Activated CD4-positive, alpha-beta T cell treated with anti-CD3 and anti-CD28 coated beads, Interleukin-2, amount 50 U/mL, for 24 hours (primary cell): Measurements from ENCODE around the gene STX1A.
A peak's percentile ranks its signal among the peaks of the same experiment; 100 is the strongest.

ENCODE experiments used
- DNase-seq, 2 donors: peaks; one replicate each; pipeline ENCODE4 v3.0.0-alpha.2; 2020; ENCODE audit warnings: low read depth in 1 of 2, low spot score in 1 of 2

Gene STX1A

DNA sequence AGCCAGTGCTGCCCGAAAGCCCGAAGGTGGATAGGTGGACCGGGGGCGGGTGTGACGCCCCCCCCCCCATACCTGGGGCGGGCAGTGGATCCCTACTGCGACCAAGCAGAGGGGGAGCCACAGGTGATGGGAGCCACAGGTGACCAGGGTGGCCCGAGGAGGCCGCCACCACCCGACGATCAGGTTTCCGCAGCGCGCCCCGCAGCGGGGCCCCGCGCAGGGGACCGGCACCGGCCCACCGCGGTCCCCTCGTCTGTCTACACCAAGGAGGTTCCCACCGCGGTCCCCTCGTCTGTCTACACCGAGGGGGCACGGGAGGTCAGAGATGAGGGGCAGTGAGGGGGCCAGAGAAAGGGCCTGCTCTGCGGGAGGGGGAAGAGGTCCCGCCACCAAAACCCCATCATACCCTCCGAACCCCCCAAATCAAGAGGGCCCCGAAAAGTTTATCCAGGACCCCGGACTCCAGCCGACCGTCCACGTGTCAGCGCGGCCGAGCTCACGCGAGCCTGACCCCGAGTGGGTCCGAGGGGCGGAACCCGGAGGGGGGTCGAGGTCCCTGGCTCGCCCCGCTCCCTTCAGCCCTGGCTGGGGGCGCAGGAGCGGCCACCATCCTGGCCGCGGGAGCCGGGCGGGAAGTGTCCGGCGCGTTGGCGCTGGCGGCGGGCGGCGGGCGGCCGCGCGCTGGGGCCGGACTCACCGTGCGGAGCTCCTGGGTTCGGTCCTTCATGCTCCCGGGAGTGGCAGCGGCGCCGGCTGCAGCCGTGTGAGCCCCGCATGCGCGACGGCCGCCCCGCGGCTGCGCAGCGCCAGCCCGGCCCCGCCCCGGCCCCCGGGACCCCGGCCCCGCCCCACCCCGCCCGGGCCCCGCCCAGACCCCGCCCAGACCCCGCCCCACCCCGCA, at the start of gene STX1A:
TSS of gene STX1A (minus strand) at position 765 of the 901 bp plus-strand sequence. CDS start at position 727, 38 bp downstream.
- DNase-seq = peak; percentile 46 to 48

DNA sequence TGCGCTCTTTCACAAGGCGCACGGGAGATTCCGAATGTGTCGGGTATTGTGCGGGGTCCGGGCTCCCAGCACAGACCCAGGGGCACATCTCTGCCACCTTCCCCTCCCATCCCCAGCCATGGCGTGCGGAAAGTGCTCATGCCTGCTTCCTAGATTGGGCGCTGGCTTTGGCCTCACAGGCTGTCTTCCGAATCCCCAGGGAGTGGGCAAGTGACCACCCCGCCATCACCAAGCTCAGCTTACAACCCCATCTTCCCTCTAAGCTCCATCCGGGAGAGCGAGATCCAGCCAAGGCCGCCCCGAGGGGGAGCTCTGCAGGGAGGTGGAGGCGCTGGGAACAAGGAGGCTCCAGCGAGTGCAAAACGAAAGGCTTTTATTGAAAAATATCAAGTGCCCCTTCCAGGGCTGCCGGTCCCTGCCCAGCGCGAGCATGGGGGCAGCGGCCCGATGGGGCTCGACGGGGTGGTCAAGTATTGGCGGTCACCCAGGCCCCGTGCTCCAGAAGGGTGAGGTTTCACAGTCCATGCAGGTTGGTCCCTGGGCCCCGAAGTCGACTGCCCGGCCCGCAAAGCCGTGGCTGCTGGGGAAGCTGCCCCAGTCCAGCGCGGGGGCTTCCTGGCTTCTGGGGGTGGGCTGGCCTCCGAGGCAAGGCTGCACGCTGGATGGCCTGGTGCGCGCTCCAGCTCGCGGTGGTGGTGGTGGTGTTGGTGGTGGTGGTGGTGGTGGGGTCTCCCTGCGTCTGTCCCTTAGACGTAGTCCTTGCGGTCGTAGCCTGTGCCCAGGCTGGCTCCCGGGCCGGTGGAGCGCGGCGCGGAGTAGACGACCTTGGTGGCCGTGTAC, 49.4 kb upstream of the STX1A start:
- DNase-seq = no peak

DNA sequence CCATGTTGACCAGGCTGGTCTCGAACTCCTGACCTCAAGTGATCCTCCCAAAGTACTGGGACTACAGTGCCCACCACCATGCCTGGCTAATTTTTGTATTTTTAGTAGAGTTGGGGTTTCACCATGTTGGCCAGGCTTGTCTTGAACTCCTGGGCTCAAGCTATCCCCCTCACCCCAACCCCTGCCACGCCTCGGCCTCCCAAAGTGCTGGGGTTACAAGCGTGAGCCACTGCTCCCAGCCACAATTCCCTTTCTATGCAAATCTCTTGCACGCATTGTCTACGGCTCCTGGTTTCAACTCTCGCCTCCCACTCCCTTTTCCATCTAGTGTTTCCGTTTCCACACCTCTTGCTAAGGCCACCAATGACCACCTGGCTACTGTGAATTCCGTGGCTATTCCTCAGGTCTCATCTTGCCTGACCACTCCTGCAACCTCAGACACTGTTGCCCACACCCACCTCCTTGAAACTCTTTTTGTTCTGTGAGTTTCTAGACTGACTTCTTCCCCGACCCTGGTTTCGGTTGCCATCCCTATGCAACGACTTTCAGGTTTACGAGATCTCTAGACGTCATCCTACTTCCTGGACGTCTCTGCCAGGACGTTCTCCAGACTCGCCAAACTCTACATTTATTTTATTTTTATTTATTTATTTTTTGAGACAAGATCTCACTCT, 47.2 kb upstream of the STX1A start:
- DNase-seq = no peak

DNA sequence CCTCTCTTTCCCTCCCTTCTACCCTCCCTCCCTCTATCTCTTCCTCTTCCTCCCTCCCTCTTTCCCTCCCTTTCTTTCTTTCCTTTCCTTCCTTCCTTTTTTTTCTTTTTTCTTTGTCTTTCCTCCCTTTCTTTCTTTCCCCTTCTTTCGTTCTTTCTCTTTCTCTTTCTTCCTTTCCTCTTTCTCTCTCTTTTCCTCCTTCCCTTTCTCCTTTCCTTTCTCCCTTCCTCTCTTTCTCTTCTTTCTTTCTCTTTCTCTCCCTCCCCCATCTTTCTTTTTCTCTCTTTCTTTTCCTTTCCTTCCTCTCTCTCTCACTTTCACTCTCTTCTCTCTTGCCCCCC, 43.2 kb upstream of the STX1A start:
- DNase-seq = no peak

DNA sequence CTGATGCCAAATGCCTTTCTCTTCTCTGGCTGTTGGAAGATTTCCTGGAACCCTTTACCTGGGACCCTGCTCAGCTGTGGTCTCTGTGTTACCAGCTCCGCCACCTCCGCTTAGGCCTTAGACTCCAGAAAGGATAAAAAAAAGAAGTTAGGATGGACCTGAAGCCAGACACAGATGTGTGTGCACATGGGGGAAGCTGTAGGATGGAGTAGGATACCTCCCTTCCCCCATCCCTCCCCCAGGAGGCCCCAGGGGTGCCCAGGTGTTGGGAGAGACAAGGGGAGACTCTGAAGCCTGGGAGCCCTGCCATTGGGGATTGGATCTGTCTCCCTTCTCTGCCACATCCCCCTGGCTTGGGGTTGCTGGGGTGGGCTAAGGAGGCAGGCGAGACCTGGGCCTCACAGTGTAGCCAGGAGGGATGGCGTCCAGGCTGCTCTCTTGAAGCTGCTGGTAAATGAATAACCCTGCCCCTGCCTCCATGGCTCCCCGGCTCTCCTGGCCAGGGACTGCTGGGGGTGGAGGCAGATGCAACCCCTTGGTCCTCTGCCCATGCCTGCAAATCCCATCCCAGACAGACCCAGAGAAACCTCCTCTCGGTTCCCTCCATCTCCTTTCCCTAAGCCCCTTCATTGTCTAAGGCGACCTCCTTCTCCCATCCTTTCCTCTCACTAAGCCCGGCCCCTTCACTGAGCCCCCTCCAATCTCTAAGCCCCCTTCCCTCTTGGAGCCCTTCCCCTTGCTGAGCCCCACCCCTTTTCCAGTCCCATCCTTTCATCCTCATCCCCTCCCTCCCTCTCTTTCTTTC, 42.6 kb upstream of the STX1A start:
- DNase-seq = no peak

DNA sequence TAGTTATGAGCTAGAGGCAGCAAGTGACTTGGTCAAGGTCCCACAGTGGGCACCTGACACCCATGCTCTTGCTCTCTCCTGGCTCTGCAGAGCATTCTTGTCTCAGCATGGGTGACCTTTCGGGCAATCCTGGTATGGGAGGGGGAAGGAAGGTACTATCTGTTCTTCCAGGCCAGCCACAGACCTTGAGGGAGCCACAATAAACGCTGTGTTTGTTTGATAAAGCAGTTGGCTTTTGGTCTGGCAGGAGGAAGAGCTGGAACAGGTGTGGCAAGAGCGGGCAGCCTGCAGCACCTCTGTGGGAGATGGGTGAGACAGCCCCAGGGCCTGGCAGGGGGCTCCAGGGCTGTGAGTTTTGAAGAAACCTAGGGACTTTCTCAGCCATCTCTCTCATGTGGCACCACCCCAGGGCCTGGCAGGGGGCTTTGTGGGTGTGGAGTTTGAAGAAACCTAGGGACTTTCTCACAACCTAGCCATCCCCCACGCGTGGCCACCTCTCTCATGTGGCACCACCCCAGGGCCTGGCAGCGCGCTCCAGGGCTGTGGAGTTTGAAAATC, 39.2 kb upstream of the STX1A start:
- DNase-seq = no peak

DNA sequence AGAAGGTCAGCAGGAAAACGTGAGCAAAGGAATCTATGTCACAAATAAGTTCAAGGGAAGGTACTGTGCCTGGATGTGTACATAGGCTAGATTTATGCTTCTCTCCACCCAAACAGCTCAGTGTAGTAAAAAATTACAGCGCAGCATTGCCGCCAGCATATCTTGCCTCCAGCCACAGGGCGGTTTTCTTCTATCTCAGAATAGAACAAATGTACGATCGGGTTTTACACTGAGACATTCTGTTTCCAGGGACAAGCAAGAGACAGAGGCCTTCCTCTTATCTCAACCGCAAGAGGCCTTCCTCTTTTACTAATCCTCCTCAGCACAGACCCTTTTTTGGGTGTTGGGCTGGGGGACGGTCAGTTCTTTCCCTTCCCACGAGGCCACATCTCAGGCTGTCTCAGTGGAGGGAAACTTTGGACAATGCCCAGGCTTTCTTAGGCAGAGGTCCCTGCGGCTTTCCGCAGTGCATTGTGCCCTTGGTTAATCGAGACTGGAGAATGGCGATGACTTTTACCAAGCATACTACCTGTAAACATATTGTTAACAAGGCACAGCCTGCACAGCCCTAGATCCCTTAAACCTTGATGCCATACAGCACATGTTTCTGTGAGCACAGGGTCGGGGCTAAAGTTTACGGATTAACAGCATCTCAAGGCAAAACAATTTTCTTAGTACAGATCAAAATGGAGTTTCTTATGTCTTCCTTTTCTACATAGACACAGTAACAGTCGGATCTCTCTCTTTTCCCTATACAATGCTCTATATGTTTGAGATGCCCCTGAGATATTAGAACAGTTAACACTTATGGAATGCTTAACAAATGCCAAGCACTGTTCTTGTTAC, 30.7 kb upstream of the STX1A start:
- DNase-seq = no peak

DNA sequence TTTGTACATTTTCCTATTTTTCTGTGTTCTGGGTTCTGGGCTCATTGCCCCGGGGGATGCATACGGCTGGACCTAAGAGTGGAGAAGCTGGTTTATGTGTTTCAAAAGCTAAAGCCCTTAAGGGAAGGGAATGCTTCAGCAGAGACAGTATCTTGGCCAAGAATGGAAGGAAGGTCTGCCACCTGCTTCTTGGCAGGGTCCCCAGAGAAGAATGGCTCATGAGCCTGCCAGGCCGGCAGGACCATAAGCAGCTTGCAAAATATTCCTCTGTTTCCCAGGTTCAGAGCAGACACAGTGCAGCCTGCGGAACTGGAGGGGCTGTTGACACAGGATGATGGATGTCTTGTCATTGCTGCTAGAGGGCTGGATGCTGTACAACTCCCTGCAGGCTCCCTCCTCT, 26.9 kb upstream of the STX1A start:
- DNase-seq = no peak

DNA sequence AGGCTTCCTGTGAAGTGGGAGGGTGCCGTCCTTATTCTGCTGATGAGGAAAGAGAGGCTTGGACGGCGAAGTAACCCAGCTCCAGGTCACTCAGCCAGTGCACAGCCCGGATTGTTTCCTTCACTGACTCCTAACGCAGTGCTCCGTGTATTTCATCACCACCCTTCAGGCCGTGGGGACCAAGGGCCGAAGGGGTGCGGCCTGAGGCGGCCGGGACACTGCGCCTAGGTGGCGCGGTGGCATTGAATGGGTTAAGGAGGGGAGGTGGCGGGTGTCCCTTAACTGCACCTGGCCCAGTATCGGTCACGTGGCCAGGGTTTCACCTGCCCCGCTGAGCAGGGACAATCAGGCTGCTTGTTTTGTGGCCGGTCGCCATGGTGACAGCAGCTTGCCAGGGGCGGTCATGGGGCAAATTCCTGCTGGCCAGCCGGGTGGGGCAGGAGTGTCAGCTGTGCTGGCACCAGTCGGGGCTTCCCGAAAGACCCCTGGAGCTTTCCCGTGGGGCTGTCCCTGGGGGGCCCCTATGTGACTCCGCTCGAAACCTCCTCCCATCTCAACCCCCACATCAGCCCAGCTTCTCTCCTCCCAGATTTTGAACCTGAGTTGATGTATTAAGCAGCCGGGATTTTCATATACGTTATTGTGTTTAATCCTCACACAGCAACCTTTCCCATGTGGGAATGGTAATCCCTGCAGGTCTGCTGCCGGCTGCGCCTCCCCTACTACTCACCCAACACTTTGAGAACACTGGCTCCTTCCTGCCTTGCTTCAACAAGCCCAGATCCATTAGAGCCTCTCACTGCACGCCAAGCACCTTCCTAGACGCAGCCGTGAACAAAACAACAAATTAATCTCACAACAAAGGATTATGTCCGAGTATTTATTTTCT, 23.5 kb upstream of the STX1A start:
- no peak for DNase-seq

DNA sequence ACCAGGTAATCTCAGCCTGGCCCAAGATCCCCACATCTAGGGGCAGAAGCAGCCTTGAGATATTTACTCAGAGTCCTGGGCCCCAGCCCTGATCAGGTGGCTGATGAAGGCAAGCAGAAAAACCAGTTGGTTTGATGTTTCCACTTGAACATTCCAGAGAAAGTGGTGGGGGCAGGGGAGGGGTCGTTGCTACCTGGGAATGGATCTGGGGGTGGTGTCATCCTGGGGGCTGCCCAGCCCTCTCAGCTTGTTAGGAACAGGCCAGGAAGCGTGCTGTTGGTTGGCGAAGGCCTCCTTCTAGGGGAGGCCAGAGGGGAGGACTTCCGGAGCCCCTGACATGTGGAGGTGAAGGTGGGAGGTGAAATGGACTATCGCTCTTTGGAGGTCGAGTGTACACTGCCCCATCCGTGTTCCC, 22.9 kb upstream of the STX1A start:
- no peak for DNase-seq

DNA sequence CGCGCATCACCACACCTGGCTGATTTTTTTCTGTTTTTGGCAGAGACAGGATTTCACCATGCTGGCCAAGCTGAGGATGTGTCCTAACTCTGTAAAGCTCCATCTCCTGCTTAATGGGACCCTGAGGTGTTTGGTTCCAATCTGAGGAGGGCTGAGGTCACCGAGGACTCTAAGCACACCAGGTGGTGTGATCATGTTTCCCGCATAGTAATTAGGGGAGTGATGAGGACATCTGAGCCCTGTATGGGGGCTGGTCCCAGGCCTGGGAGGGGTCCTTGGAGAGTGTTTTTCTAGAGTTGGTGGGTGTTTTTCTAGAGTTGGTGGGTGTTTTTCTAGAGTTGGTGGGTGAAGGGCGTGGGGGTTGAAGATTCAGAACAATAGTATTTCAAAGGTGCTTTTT, 22.1 kb upstream of the STX1A start:
- no peak for DNase-seq

DNA sequence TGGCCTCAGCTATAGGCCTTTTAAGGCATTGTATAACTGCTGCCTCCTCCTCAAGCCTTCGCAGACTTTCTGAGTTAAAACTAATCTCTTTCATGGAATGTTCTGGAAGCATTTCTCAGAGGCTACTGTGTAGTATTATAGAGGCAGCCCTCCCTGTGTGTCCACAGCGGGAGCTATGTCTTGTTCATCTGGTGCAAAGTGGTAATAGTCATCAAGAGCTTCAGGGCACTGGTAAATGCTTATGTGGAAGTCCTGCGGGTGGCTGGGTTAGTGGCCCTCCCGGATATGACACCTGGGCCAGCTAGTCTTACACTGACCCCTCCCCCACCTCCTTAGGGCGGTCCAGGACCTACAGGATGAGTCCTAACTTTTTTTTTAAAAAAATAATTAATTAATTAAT, 21.3 kb upstream of the STX1A start:
- DNase-seq = no peak

DNA sequence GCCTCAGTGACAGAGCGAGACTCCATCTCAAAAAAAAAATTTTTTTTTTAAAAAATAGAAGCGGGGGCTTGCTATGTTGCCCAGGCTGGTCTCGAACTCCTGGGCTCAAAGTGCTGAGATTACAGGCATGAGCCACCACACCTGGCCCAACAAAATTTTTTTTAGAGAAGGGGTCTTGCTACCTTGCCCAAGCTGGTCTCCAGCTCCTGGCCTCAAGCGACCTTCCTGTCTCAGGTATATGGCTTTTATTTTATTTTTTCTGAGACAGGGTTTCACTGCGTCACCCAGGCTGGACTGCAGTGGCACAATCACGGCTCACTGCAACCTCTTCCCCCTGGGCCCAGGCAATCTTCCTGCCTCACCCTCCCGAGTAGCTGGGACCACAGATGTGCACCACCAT, 20.7 kb upstream of the STX1A start:
- no peak for DNase-seq

DNA sequence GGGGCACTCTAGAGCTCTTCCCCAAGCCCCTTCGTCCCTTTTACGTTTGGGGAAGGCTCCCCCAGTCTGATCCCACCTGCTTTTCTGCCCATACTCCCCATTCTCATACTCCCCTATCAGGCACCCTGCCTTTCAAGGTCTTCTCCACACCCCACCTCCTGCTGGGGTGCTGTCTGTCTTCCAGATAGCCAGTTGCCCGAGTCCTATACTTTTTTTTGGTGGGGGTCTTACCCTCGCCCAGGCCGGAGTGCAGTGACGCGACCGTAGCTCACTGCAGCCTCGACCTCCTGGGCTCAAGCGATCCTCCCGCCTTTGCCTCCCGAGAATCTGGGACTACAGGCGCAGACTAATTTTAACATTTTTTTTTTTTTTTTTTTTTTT, 19.9 kb upstream of the STX1A start:
- DNase-seq = no peak

DNA sequence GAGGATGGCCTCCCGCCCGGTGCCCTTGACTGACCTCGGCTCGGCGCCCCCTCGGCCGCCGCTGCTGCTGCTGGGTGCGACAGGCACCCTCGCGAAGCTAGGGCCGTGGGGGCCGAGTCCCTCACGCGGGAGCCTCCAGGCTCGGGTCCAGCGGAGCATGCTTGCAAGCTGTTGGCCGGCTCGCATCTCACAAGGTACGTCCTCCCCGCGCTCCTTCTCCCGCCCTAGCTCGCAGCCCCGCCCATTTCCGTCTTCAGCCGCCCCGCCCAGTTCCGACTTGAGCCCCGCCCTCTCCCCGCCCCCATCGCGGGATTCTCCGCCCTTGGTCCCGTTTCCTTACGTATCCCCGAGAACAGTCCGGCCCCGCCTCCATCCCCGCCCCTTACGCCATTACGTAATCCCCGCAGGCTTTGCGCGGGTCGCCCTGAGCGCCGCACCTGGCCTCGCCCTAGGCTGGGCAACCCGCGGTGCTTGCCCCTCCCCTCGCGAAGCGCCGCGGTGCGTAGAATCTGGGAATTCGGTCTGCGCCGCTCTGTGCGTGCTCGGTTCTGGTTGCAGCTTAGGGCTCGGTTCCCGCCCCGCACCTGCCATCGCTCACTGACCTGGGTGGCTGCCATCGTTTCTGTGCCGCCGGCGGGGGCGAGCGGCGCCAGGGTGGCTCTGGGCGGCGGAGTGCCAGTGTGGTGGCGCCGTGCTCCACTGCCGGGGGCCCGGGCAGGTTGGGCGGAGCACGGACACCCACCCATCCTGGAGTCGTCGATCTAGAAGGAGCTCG, 19.3 kb upstream of the STX1A start, which contains the start of gene ABHD11:
TSS of gene ABHD11 (minus strand) at position 191 of the 775 bp plus-strand sequence. CDS start at position 159, 32 bp downstream.
- peak; percentile 98 to 99 for DNase-seq

DNA sequence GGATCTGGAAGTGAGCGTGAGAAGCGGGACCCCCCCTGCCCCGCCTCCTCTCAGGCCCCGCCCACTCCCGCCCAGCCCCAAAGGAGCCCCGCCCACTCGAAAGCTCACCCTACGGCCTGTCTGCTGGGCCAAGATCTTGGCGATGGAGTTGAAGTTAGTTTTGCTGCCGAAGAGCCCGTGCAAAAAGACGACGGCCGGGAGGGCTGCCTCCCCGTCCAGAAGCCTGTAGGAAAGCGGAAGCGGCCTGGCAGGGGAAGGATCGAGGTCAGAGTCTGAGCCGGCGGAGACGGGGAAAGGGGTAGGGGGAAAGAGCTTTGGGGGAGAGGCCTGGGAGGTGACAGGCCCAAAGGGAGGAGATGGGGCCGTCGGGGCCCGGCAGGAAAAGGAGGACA, 18.7 kb upstream of the STX1A start:
- DNase-seq = peak; percentile 30 to 54

DNA sequence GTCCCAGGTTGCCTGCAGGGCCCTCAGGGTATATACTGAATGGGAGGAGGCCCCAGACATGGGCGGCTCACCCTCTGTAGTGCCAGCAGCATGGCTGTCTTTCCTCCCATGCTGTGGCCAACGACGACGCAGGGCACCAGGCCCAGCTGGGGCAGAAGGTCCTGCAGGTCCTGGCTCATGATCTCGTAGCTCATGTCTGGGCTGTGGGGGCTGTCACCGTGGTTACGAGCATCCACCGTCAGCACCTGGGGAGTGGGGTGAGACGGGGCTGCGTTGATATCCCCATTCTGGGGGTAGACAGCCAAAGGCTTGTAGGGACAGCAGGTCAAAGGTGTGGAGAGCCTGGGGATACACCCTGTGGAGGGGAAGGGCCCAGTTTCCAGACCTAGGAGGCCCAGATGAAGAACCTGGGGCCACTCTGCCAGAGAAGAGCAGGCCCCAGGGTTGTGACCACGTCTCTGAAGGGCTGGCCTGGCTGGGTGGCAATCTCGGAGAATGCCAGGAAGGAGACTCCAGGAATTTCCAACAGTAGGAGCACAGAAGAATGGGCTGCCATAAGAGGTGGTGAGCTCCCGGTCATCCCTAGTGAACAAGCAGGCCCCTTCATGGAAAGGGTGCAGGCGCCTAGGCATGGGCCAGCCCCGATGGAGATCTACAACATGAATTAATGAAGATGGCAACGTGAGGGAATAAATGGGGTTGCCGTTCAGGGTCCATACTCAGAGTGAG, 18.2 kb upstream of the STX1A start:
- DNase-seq = no peak
